Tibial artery (tissue), 4 donors: ENCODE measurements around the gene SH3GL1.
A peak's percentile ranks its signal among the peaks of the same experiment; 100 is the strongest.

ENCODE experiments used
- DNase-seq, 2 donors: peaks; one replicate each; pipeline ENCODE4 v3.0.0-alpha.2; 2019
- H3K27ac ChIP-seq, 2 donors: fragments of 200-600 bp; sonication (generic) in 1 of 2; 1 replicate in 1 of 2; 2 replicates in 1 of 2; pipeline ENCODE4 v1.5.1; 2018 to 2019; ENCODE audit warnings: mild to moderate bottlenecking in 1 of 2
- H3K27me3 ChIP-seq, 2 donors: fragments of 200-600 bp; sonication (generic) in 1 of 2; one replicate each; pipeline versions ENCODE4 v1.5.1 to v1.6.0; 2016 to 2019
- H3K36me3 ChIP-seq, 3 donors: fragments of 200-600 bp; sonication (generic) in 2 of 3; one replicate each; pipeline ENCODE4 v1.5.1; 2016 to 2019; ENCODE audit warnings: mild to moderate bottlenecking in 2 of 3
- H3K4me1 ChIP-seq, 4 donors: fragments of 200-600 bp; sonication (generic) in 2 of 4; 1 replicate in 3 of 4; 2 replicates in 1 of 4; pipeline ENCODE4 v1.5.1; 2016 to 2019
- H3K4me3 ChIP-seq, 2 donors: fragments of 200-600 bp; sonication (generic) in 1 of 2; 1 replicate in 1 of 2; 2 replicates in 1 of 2; pipeline ENCODE4 v1.5.1; 2018 to 2019; ENCODE audit warnings: mild to moderate bottlenecking in 2 of 2
- H3K9me3 ChIP-seq, 3 donors: fragments of 200-600 bp; sonication (generic) in 1 of 3; one replicate each; pipeline ENCODE4 v1.5.1; 2016 to 2019
- CTCF ChIP-seq, 2 experiments: fragments of 200-600 bp in 1 of 2; fragments of 450-650 bp in 1 of 2; IDR thresholded peaks; one replicate each; pipeline ENCODE4 v1.5.1; 2017 to 2019; ENCODE audit warnings: antibody characterized with exemption in 2 of 2, mild to moderate bottlenecking in 1 of 2, moderate library complexity in 1 of 2
- intact Hi-C: fragments of 100-400 bp; cut with DNase I; formaldehyde crosslinking; loops from one replicate; pipeline ENCODE4 v1.15.0; 2023; ENCODE audit warnings: low total_unique reads

Gene SH3GL1

GRCh38 chr19:4358709-4359626, 41.4 kb downstream of the SH3GL1 start:
- Histone ChIP-seq H3K27me3 (no peaks in the 10 kb centered on the region), H3K4me3 (no peak overlapping the region), H3K9me3 (no peaks in the 10 kb centered on the region), H3K4me1 (no peaks in the 10 kb centered on the region), H3K36me3 (peaks cover 42 to 97% (median 51%) of the 10 kb centered on the region in 3 donors), H3K27ac (no peak overlapping the region)
- intact Hi-C loops: no loop called here
- no peak for TF ChIP-seq CTCF (IDR thresholded peaks at IDR 0.05)
- DNase-seq: no peak

- H3K36me3 ChIP-seq: peaks cover 32 to 90% (median 41%) of the 10 kb centered on the region in 3 donors
- DNase-seq: peak in 1 of 2 donors; percentile 64
- no peak overlapping the region for H3K27ac ChIP-seq
- intact Hi-C loops: no loop called here
- TF ChIP-seq CTCF (IDR thresholded peaks at IDR 0.05): no peak
- H3K9me3 ChIP-seq: no peaks in the 10 kb centered on the region
- H3K27me3 ChIP-seq: no peaks in the 10 kb centered on the region
- H3K4me3 ChIP-seq: no peak overlapping the region
- H3K4me1 ChIP-seq: no peaks in the 10 kb centered on the region
These were observed 42.4 kb downstream of the SH3GL1 start for GRCh38 chr19:4357921-4358326.

GRCh38 chr19:4357095-4357797, 43.1 kb downstream of the SH3GL1 start:
- intact Hi-C loops: no loop called here
- no peak for TF ChIP-seq CTCF (IDR thresholded peaks at IDR 0.05)
- no peaks in the 10 kb centered on the region for H3K4me1 ChIP-seq
- no peak overlapping the region for H3K4me3 ChIP-seq
- H3K36me3 ChIP-seq: peaks cover 25 to 83% (median 34%) of the 10 kb centered on the region in 3 donors
- H3K9me3 ChIP-seq: no peaks in the 10 kb centered on the region
- peak in 1 of 2 donors; percentile 62 for DNase-seq
- no peaks in the 10 kb centered on the region for H3K27me3 ChIP-seq
- no peak overlapping the region for H3K27ac ChIP-seq

- intact Hi-C loops: no loop called here
- DNase-seq: no peak
- Histone ChIP-seq H3K9me3 (no peaks in the 10 kb centered on the region), H3K4me1 (no peaks in the 10 kb centered on the region), H3K4me3 (no peak overlapping the region), H3K27me3 (no peaks in the 10 kb centered on the region), H3K27ac (no peak overlapping the region), H3K36me3 (peaks cover 4 to 62% (median 11%) of the 10 kb centered on the region in 3 donors)
- TF ChIP-seq CTCF (IDR thresholded peaks at IDR 0.05): no peak
These were observed 45.5 kb downstream of the SH3GL1 start for GRCh38 chr19:4354897-4355296.

- no peaks in the 10 kb centered on the region for H3K9me3 ChIP-seq
- no peak for TF ChIP-seq CTCF (IDR thresholded peaks at IDR 0.05)
- intact Hi-C loops: no loop called here
- H3K27ac ChIP-seq: no peak overlapping the region
- H3K27me3 ChIP-seq: no peaks in the 10 kb centered on the region
- peaks cover 0 to 62% (median 4%) of the 10 kb centered on the region in 3 donors for H3K36me3 ChIP-seq
- H3K4me3 ChIP-seq: no peak overlapping the region
- no peaks in the 10 kb centered on the region for H3K4me1 ChIP-seq
- no peak for DNase-seq
These were observed 46.1 kb downstream of the SH3GL1 start for GRCh38 chr19:4354282-4354681.
